ENCODE measurements around the gene DLG1.

DLG1 gene

GRCh38 chr3:197015790-197016736, 282.3 kb downstream of the DLG1 start:
- TF ChIP-seq POLR2A (IDR thresholded peaks at IDR 0.05; ENCODE audit: low read length) (no peak), GATA1 (IDR thresholded peaks at IDR 0.05; ENCODE audit: low read depth, low read length) (no peak)
- no peak for DNase-seq

GRCh38 chr3:197014942-197015575, 283.4 kb downstream of the DLG1 start:
- no peak for DNase-seq
- TF ChIP-seq POLR2A (IDR thresholded peaks at IDR 0.05; ENCODE audit: low read length) (no peak), GATA1 (IDR thresholded peaks at IDR 0.05; ENCODE audit: low read depth, low read length) (no peak)

- DNase-seq: no peak
- no peak for TF ChIP-seq POLR2A (IDR thresholded peaks at IDR 0.05; ENCODE audit: low read length)
These were observed 284.4 kb downstream of the DLG1 start for GRCh38 chr3:197014024-197014423.

GRCh38 chr3:197012540-197012883, 285.9 kb downstream of the DLG1 start:
- TF ChIP-seq POLR2A (IDR thresholded peaks at IDR 0.05; ENCODE audit: low read length) (no peak), GATA1 (IDR thresholded peaks at IDR 0.05; ENCODE audit: low read depth, low read length) (no peak)
- no peak for DNase-seq

GRCh38 chr3:197011780-197012539, 286.5 kb downstream of the DLG1 start:
- TF ChIP-seq POLR2A (IDR thresholded peaks at IDR 0.05; ENCODE audit: low read length): no peak
- TF ChIP-seq GATA1 (IDR thresholded peaks at IDR 0.05; ENCODE audit: low read depth, low read length): no peak

GRCh38 chr3:197010556-197011351, 287.7 kb downstream of the DLG1 start:
- TF ChIP-seq POLR2A (IDR thresholded peaks at IDR 0.05; ENCODE audit: low read length) (no peak), GATA1 (IDR thresholded peaks at IDR 0.05; ENCODE audit: low read depth, low read length) (no peak)
- DNase-seq: no peak

More at GRCh38 chr3:197011780-197012539, 286.5 kb downstream of the DLG1 start:
- no peak for DNase-seq

GRCh38 chr3:197009532-197010019, 288.8 kb downstream of the DLG1 start:
- TF ChIP-seq GATA1 (IDR thresholded peaks at IDR 0.05; ENCODE audit: low read depth, low read length): no peak
- no peak for TF ChIP-seq POLR2A (IDR thresholded peaks at IDR 0.05; ENCODE audit: low read length)
- no peak for DNase-seq

- DNase-seq: no peak
- no peak for TF ChIP-seq GATA1 (IDR thresholded peaks at IDR 0.05; ENCODE audit: low read depth, low read length)
These were observed 289.8 kb downstream of the DLG1 start for GRCh38 chr3:197008436-197009209.

- DNase-seq: no peak
- TF ChIP-seq GATA1 (IDR thresholded peaks at IDR 0.05; ENCODE audit: low read depth, low read length): no peak
- TF ChIP-seq POLR2A (IDR thresholded peaks at IDR 0.05; ENCODE audit: low read length): no peak
These were observed 290.5 kb downstream of the DLG1 start for GRCh38 chr3:197007953-197008352.

- DNase-seq: no peak
- no peak for TF ChIP-seq GATA1 (IDR thresholded peaks at IDR 0.05; ENCODE audit: low read depth, low read length)
- no peak for TF ChIP-seq POLR2A (IDR thresholded peaks at IDR 0.05; ENCODE audit: low read length)
These were observed 291.0 kb downstream of the DLG1 start for GRCh38 chr3:197007296-197007940.

GRCh38 chr3:197006860-197007259, 291.6 kb downstream of the DLG1 start:
- TF ChIP-seq GATA1 (IDR thresholded peaks at IDR 0.05; ENCODE audit: low read depth, low read length): no peak
- TF ChIP-seq POLR2A (IDR thresholded peaks at IDR 0.05; ENCODE audit: low read length): no peak
- DNase-seq: no peak

GRCh38 chr3:197006446-197006845, 292.0 kb downstream of the DLG1 start:
- DNase-seq: no peak
- TF ChIP-seq POLR2A (IDR thresholded peaks at IDR 0.05; ENCODE audit: low read length) (no peak), GATA1 (IDR thresholded peaks at IDR 0.05; ENCODE audit: low read depth, low read length) (no peak)
